GM15510 (cell line): ENCODE measurements around the gene SAMD1.

Source experiments
- POLR2A ChIP-seq: IDR thresholded peaks from 3 replicates; pipeline ENCODE4 v1.6.1; 2011; ENCODE audit warnings: borderline replicate concordance; ENCODE audit not compliant: insufficient read length; ENCODE audit errors: extremely low read depth

Gene SAMD1

GRCh38 chr19:14103310-14103709 is 12.8 kb upstream of the SAMD1 start:
- TF ChIP-seq POLR2A = no peak

DNA sequence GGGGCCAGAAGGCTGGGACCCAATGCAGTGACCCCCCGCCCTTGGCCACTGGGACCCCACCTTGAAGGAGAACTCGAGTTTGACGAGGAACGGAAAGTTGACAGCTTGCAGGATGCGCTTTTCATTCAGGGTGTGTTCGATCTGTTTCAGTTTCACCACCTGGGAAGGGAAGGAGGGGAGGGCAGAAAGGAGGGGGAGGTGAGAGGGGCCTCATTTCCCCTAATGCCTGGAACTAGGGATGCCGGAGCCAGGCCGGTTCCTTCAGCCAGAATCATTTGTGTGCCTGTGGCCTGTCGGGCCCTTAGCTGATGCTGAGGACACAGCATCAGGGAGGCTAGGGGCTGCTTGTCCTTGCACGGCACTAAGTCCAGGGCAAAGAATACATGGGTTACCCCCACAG is 12.2 kb upstream of the SAMD1 start:
- TF ChIP-seq POLR2A = no peak

GRCh38 chr19:14102102-14102696 is 11.6 kb upstream of the SAMD1 start:
- no peak for TF ChIP-seq POLR2A

DNA sequence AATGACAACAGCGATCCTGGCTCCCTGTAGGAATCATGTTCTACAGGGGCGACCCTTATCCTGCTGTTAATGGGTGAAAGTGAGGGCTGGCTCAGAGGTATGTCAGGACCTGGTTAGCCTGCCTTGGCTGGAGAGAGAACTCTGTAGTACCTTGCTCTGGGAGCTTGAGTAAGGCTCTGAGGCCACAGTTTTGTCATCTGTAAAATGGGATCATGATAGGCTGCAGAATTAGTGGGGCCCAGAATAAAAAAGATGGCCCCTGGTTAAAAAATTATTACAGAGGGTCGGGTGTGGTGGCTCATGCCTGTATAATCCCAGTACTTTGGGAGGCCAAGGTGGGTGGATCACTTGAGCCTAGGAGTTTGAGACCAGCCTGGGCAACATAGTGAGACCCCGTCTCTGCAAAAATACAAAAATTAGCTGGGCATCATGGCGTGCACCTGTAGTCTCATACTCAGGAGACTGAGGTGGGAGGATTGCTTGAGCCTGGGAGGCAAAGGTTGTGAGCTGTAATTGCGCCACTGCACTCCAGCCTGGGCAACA is 10.5 kb upstream of the SAMD1 start:
- no peak for TF ChIP-seq POLR2A

GRCh38 chr19:14097532-14098151 is 7.1 kb upstream of the SAMD1 start:
- no peak for TF ChIP-seq POLR2A

- TF ChIP-seq POLR2A = no peak
These were observed 5.9 kb upstream of the SAMD1 start for GRCh38 chr19:14096272-14096992.

DNA sequence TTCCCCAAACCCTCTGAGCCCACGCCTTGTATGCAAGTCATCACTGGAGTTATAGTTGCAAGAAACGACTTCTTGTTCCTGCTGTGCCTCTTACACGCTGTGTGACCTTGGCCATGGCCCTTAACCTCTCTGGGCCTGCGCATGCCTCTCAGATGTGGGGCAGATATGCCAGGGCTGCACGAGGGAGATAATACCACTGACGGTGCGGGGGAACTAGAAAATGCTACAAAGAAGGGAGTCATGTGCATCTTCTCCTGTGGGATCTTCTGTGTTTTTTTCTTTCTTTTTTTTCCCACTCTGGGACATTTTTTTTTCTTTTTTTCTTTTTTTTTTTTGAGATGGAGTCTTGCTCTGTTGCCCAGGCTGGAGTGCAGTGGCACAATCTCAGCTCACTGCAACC is 4.3 kb upstream of the SAMD1 start:
- no peak for TF ChIP-seq POLR2A

DNA sequence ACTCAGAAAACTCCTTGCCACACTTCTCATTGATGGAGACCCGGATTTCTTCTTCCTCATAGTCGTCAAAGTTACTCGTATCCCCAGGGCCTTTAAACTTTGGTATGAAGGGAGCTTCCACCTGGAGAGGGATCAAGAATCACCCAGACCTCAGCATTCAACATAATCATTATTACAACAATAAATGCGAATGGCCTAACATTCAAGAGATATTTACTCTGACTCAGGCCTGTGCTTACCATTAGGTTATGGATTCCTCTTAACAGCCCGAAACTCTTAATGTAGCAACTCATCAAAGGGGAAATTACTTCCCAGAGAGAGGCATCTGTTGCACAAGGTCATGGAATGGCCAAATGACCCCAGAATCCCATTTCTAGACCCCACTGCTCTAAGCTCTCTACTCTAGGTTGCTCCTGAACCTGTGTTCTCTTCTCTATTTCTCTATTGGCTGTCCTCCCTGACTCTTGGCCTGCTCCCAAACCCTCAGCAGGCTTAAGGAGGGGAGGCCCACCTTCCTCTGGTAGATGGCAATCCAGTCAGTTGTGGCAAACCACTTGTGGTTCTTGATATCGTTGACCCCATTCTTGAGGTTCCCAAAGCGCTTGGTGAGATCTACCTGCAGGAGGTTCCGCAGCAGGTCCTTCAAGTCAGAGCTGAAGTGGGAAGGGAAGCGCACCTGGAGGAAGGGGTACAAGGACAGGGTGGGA is 2.7 kb upstream of the SAMD1 start:
- TF ChIP-seq POLR2A = no peak

- no peak for TF ChIP-seq POLR2A
These were observed 1.4 kb upstream of the SAMD1 start for GRCh38 chr19:14091813-14092462.

DNA sequence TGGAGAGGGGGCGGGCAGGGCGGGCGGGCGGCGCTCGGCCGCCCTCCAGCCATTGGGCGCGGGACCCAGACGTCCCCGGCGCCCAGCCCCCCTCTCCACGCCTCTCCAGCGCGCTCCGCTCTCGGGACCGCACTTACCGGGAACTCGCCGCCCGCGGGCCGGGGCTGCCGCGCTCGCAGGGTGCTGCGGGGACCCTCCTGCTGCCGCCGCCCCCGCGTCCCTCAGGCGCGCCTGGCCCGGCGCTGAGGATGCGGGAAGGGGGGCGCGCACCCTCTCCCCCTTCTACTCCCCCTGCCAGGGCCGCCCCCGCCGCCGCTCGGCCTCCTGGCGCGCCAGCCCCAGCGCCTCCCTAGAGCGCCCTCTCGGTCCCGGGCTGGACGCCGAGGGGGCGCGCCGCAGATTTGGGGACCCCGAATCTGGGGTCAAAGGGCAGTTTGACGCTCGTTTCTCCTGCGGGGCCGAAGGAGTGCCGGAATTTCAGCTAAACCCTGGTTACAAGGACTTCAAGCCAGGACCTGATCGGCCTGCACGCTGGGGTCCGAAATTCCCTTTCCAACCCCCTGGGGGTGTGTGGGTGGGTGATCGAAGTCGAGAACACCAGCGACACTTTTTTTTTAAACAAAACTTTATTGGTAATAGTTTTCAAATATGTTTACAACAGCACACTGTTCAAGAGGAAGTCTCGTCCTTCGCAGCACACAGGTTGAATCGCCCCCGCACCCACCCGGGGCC is 696 bp upstream of the SAMD1 start:
- TF ChIP-seq POLR2A = peak; percentile 83

GRCh38 chr19:14089662-14090508 is 666 bp downstream of the SAMD1 start:
- TF ChIP-seq POLR2A = no peak

GRCh38 chr19:14089412-14089661 is 1.2 kb downstream of the SAMD1 start:
- TF ChIP-seq POLR2A = no peak

- no peak for TF ChIP-seq POLR2A
These were observed 1.7 kb downstream of the SAMD1 start for GRCh38 chr19:14088634-14089411.
